Measurements from ENCODE around the gene EXD3. TPM values are rescaled to one million over a fixed set of nuclear protein-coding genes. Genes with fewer than 3 reads are reported as not detected.
A peak's percentile ranks its signal among the peaks of the same experiment; 100 is the strongest.

Gene EXD3
- total and polyA plus RNA-seq, 2 of the 13 experiments (the other 11 are each of a cell fraction or from before 2014, with no cell fraction given), result 2.7 to 4.8 TPM

DNA sequence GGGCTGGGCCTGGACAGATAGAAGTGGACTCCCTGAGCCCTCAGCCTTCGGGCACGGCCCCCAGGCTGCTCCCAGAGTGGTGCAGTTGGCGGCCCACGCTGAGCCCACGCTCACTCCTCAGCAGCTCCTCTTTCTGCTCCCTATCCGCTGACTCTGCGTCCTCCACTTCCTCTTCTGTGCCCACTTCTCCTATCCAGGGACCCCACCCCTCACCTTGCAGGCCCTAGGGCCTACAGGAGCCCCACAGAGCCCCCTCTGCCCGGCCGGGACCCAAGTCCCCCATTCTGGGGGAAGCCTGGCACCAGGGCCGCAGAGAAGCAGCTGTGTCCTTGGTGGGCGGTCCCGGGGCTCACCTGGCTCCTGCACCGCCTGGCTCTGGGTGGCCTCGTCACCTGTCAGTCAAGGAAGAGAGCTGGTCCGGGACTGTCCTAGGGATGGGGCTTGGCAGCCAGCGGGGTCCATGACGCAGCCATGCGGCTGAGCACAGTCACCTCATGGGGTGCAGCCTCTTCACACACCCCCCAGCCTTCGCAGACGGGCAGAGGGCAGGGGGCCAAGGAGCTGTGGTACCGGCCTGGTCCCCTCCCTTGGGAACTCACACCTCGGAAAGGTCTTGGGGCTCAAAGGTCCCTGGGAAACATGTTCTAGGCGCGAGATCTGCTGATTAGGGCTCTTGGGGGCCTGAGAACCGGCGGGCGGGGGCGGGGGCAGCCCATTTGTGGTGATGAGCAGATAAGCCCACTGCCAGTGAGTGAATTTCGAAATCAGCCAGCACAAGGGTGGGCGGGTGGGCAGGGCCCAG is 115.5 kb downstream of the EXD3 start (continued):
- no peak for TF ChIP-seq ZNF512 (CRISPR knock-in tag; IDR thresholded peaks at IDR 0.05)
- no peak for TF ChIP-seq ETV5 (CRISPR knock-in tag; IDR thresholded peaks at IDR 0.05; ENCODE audit: borderline replicate concordance)
- TF ChIP-seq ZNF879 (CRISPR knock-in tag; IDR thresholded peaks at IDR 0.05), result no peak
- no peak for TF ChIP-seq ZNF484 (CRISPR knock-in tag; IDR thresholded peaks at IDR 0.05; ENCODE audit: borderline replicate concordance, low read depth)
- TF ChIP-seq EZH2 (conservative IDR thresholded peaks at IDR 0.05; ENCODE audit: low read depth, low read length), result peak; percentile 76; the same call in 1 of the 2 replicates
- peak; percentile 51; the same call in 1 of the 2 replicates for TF ChIP-seq TFAP4 (IDR thresholded peaks at IDR 0.05; ENCODE audit: borderline replicate concordance, low read depth)
- no peak for TF ChIP-seq ZNF816 (CRISPR knock-in tag; IDR thresholded peaks at IDR 0.05; ENCODE audit: borderline replicate concordance)
- TF ChIP-seq SUZ12 (IDR thresholded peaks at IDR 0.05; ENCODE audit: low read depth, low read length), result no peak
- no peak for TF ChIP-seq ZBTB40 (IDR thresholded peaks at IDR 0.05)
- TF ChIP-seq ZBTB40 (CRISPR knock-in tag; IDR thresholded peaks at IDR 0.05), result no peak
- TF ChIP-seq E2F2 (CRISPR knock-in tag; IDR thresholded peaks at IDR 0.05; ENCODE audit: borderline replicate concordance), result no peak
- TF ChIP-seq, protein P1, sequence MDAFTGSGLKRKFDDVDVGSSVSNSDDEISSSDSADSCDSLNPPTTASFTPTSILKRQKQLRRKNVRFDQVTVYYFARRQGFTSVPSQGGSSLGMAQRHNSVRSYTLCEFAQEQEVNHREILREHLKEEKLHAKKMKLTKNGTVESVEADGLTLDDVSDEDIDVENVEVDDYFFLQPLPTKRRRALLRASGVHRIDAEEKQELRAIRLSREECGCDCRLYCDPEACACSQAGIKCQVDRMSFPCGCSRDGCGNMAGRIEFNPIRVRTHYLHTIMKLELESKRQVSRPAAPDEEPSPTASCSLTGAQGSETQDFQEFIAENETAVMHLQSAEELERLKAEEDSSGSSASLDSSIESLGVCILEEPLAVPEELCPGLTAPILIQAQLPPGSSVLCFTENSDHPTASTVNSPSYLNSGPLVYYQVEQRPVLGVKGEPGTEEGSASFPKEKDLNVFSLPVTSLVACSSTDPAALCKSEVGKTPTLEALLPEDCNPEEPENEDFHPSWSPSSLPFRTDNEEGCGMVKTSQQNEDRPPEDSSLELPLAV (CRISPR knock-in tag; conservative IDR thresholded peaks at IDR 0.05; ENCODE audit: low read depth), result no peak
- no peak for TF ChIP-seq NBN (conservative IDR thresholded peaks at IDR 0.05)
